Adrenal gland (tissue), 12 donors: Measurements from ENCODE around the gene PTPA. TPM values are rescaled to one million over a fixed set of nuclear protein-coding genes. Genes with fewer than 3 reads are reported as not detected.

Experiments used
- DNase-seq, 7 donors: peaks; one replicate each; pipeline ENCODE4 v3.0.0-alpha.2; 2019 to 2020
- H3K27ac ChIP-seq, 5 donors: fragments of 200-600 bp; sonication (generic) in 4 of 5; 1 replicate in 3 of 5; 2 replicates in 2 of 5; pipeline versions ENCODE4 v1.5.1 to v1.8.0; 2016 to 2020; ENCODE audit warnings: mild to moderate bottlenecking in 1 of 5
- H3K27me3 ChIP-seq: fragments of 200-600 bp; 2 replicates; pipeline ENCODE4 v1.8.0; 2021
- H3K36me3 ChIP-seq, 2 donors: fragments of 200-600 bp; replicated peaks in 1 of 2; 1 replicate in 1 of 2; 2 replicates in 1 of 2; pipeline versions ENCODE4 v1.5.1 to v1.8.0; 2018 to 2022
- H3K4me1 ChIP-seq, 2 donors: fragments of 200-600 bp; replicated peaks in 1 of 2; 1 replicate in 1 of 2; 2 replicates in 1 of 2; pipeline versions ENCODE4 v1.5.1 to v1.8.0; 2018 to 2021
- H3K4me3 ChIP-seq, 4 donors: fragments of 200-600 bp; sonication (generic) in 3 of 4; one replicate each; pipeline ENCODE4 v1.5.1; 2016 to 2018
- H3K9me3 ChIP-seq, 3 donors: fragments of 200-600 bp; sonication (generic) in 1 of 3; replicated peaks in 1 of 3; 1 replicate in 2 of 3; 2 replicates in 1 of 3; pipeline versions ENCODE4 v1.5.1 to v1.8.0; 2016 to 2021
- CTCF ChIP-seq, 6 experiments: fragments of 450-650 bp in 4 of 6; fragments of 200-600 bp in 2 of 6; sonication (generic) in 1 of 6; IDR thresholded peaks; 1 replicate in 5 of 6; 2 replicates in 1 of 6; pipeline versions ENCODE4 v1.5.1 to v1.8.0; 2016 to 2021; ENCODE audit warnings: antibody characterized with exemption in 6 of 6, mild to moderate bottlenecking in 2 of 6, moderate library complexity in 1 of 6
- POLR2A ChIP-seq, 2 donors: fragments of 450-650 bp; IDR thresholded peaks; one replicate each; pipeline ENCODE4 v1.6.1; 2017; ENCODE audit warnings: antibody characterized with exemption in 2 of 2, mild to moderate bottlenecking in 2 of 2, moderate library complexity in 1 of 2
- WGBS, 4 donors: extraction: QIAGEN DNeasy Blood & Tissue Kit in 2 of 4; methylation state at CpG; one replicate each; pipeline versions ENCODE4 v1.1.5 to v1.1.7; 2013 to 2017; 5-methylcytosine and 5-hydroxymethylcytosine counted together
- intact Hi-C, 2 donors: fragments of 100-400 bp; cut with DNase I; formaldehyde crosslinking; loops; one replicate each; pipeline versions ENCODE4 v1.14.1 to v1.15.0; 2022 to 2023
- polyA plus RNA-seq, 3 donors: library from polyadenylated mRNA; stranded (reverse); fragments of 200-250 nt in 2 of 3; fragments of 350-450 nt in 1 of 3; fragmentation: Illumina TruSeq in 1 of 3; extraction: RNeasy Lipid Tissue Mini Kit (QIAGEN cat#74804) in 1 of 3; gene quantifications; one replicate each; pipeline ENCODE4 v1.2.3, GENCODE V29; 2013 to 2014
- total RNA-seq, 9 donors: library from RNA; depleted of rRNA in 4 of 9; stranded (reverse); fragments of >200 nt in 4 of 9; fragments of 120-200 nt in 1 of 9; fragmentation: NEBNext Ultra II Directional in 1 of 9; extraction: Animal tissue kit (Norgen Biotek cat#: 25700) in 1 of 9; gene quantifications; one replicate each; pipeline versions ENCODE4 v1.1.0 to v1.2.4, GENCODE V29; 2013 to 2023
- donor health status: healthy with polysubstance abuse.
- donor health status: Bipolar disorder and iron deficiency.
- donor health status: DM: yes; HTN: yes; CAD: no.
- donor health status: DM: no; HTN: no; CAD: no.
- donor health status: DM: no; HTN: no; CAD: no.
- donor health status: DM: yes; HTN: yes; CAD: no.

PTPA gene
- total and polyA plus RNA-seq, 12 donors, result 71.3 to 248 (median 130) TPM

- H3K4me3 ChIP-seq, result no peak overlapping the region
- TF ChIP-seq CTCF (IDR thresholded peaks at IDR 0.05) (no peak), POLR2A (IDR thresholded peaks at IDR 0.05) (no peak)
- 95 to 97% (median 96%) methylated on average over 7 to 11 of the region's 11 CpGs for WGBS, 4 donors
- no peak overlapping the region for H3K27ac ChIP-seq
- peaks cover 15 to 18% of the 10 kb centered on the region in 2 donors for H3K4me1 ChIP-seq
- no peak for DNase-seq
- no peaks in the 10 kb centered on the region for H3K9me3 ChIP-seq
- peaks cover 0 to 30% of the 10 kb centered on the region in 2 donors for H3K36me3 ChIP-seq
- intact Hi-C loops, result no loop called here
- no peaks in the 10 kb centered on the region for H3K27me3 ChIP-seq
Measured at GRCh38 chr9:129098328-129098727, 12.9 kb upstream of the PTPA start.

GRCh38 chr9:129100383-129101169 is 10.6 kb upstream of the PTPA start:
- H3K4me1 ChIP-seq, result no peaks in the 10 kb centered on the region
- H3K27me3 ChIP-seq, result no peaks in the 10 kb centered on the region
- 46 to 97% (median 81%) methylated on average over 5 to 28 of the region's 28 CpGs for WGBS, 4 donors
- intact Hi-C loops, result no loop called here
- no peak for DNase-seq
- H3K9me3 ChIP-seq, result no peaks in the 10 kb centered on the region
- no peak overlapping the region for H3K4me3 ChIP-seq
- peaks cover 0 to 23% of the 10 kb centered on the region in 2 donors for H3K36me3 ChIP-seq
- TF ChIP-seq CTCF (IDR thresholded peaks at IDR 0.05), result no peak
- TF ChIP-seq POLR2A (IDR thresholded peaks at IDR 0.05), result no peak
- H3K27ac ChIP-seq, result no peak overlapping the region

- TF ChIP-seq POLR2A (IDR thresholded peaks at IDR 0.05), result no peak
- TF ChIP-seq CTCF (IDR thresholded peaks at IDR 0.05), result no peak
- 92 to 95% (median 94%) methylated on average over 7 of the region's 7 CpGs for WGBS, 4 donors
- H3K36me3 ChIP-seq, result peaks cover 0 to 16% of the 10 kb centered on the region in 2 donors
Measured at GRCh38 chr9:129101279-129101678, 9.9 kb upstream of the PTPA start.

GRCh38 chr9:129102095-129102525 is 9.1 kb upstream of the PTPA start:
- 60 to 100% (median 91%) methylated on average over 1 to 13 of the region's 13 CpGs for WGBS, 4 donors
- Histone ChIP-seq H3K4me3 (no peak overlapping the region), H3K27ac (no peak overlapping the region), H3K9me3 (no peaks in the 10 kb centered on the region), H3K4me1 (no peaks in the 10 kb centered on the region), H3K36me3 (peaks cover 0 to 10% of the 10 kb centered on the region in 2 donors), H3K27me3 (no peaks in the 10 kb centered on the region)
- intact Hi-C loops, result no loop called here
- TF ChIP-seq CTCF (IDR thresholded peaks at IDR 0.05) (no peak), POLR2A (IDR thresholded peaks at IDR 0.05) (no peak)
- DNase-seq, result no peak

More at GRCh38 chr9:129101279-129101678, 9.9 kb upstream of the PTPA start:
- no peaks in the 10 kb centered on the region for H3K27me3 ChIP-seq
- H3K27ac ChIP-seq, result no peak overlapping the region
- no peak overlapping the region for H3K4me3 ChIP-seq
- intact Hi-C loops, result no loop called here
- no peak for DNase-seq
- H3K4me1 ChIP-seq, result no peaks in the 10 kb centered on the region
- no peaks in the 10 kb centered on the region for H3K9me3 ChIP-seq
